Fibroblast of peridontal ligament (primary cell): ENCODE data around the gene OSBPL1A.

Source experiments
- DNase-seq: peaks from one replicate; pipeline ENCODE4 v3.0.0-alpha.2; 2010; ENCODE audit errors: extremely low read depth

The OSBPL1A gene

GRCh38 chr18:24397694-24398368 lies at the start of gene OSBPL1A:
TSS of gene OSBPL1A (minus strand) at chr18:24397824. CDS start at chr18:24377533, 20,291 bp downstream.
- peak; percentile 69 for DNase-seq

DNA sequence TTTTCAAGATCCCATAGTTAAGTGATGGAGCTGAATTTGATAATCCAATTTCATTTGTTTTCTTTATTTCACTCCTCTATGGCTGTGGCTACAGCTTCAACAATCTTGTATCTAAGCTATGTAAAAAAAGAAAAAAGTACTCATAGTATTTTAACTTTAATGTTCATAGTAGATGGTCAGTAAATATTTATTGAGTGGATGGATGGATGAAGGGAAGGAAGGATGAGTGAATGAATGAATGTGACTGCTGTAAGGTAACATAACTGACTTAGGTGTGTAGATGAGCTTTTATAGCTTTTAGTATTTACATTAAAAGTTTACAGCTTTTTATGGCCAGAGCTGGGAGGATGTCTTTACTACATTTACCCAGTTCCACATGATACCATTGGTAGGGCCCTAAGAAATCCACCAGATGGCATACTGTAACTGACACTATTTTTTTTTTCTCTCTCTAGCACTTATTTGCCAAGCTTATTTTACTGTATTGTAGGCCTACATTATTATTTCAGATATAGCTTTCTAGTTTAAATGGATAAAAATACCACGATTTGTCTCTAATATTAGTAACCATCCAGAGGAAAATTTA lies 49.4 kb upstream of the OSBPL1A start:
- DNase-seq, result peak; percentile 18

DNA sequence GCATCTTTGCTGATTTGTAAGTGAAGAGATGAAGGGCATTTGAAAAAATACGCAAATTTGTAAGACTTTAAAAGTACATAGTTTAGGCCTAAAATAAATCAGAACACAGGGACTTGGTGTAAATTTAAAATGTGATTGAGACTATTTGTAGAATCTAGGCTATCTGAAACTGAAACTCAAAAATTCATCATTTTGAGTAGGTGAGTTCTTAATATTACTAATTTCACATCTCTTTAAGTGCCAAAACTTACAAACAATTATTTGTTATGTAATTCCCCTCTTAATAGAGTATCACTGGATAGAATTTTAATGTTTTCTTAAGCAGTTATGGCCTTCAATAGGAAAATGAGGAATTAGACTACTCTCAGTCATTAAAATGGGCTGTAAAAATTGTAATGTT lies 48.8 kb upstream of the OSBPL1A start:
- DNase-seq, result no peak

GRCh38 chr18:24443870-24444269 lies 46.2 kb upstream of the OSBPL1A start:
- DNase-seq, result no peak

DNA sequence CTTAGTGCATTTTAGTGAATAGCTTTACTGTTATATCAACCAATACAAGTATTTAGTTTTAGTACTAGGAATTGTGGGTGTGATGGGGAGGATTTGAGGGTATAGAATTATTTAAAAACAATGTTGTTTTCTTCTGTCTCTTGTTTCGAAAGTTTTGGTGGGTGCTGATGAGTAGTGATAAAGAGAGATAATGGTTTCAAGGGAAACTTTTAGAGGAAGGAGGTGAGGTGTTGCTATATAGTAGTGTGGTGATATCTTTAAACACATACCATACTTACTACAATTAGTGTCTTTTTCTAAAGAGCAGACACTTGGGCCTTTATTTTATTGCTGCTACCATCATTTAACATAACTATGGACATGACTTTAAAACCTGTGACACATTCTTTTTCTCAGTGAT lies 39.3 kb upstream of the OSBPL1A start:
- no peak for DNase-seq

DNA sequence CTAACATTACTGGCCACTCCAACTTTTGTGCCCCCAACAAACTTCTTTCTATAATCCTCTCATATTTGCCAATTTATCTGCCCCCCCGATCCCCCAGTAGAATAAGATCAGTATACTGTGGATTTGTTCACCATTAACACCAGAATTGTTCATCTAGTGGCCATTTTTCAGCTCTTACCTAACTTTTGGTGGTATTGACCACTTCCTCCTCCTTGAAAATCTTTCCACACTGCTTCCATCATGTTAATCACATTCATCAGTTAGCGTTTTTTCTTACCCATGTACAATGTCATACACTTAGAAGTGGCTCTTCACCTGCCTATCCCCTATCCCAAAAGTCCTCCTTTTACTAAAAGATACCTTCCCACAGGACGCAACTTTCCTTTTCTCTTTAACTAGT lies 35.0 kb upstream of the OSBPL1A start:
- DNase-seq, result no peak

DNA sequence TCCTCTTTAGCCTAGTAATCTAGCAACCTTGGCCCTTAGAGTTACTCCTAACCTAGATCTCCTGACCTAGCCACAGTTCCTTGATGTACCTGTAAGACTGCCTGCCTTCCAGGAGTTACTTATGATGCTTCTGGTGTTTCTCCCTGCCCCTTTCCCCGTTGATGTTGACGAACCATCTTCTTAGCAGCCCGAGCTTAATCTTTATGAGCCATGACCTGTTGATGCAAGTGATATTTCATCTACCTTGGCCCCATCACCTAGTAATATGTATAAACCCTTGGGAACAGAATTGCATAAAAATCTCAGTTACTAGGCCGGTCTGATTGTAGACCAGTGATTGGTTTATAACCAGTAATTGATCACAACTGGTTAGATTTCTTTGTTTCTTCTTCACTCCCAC lies 31.6 kb upstream of the OSBPL1A start:
- DNase-seq, result no peak

- no peak for DNase-seq
These were observed 31.1 kb upstream of the OSBPL1A start for GRCh38 chr18:24428709-24429108.

DNA sequence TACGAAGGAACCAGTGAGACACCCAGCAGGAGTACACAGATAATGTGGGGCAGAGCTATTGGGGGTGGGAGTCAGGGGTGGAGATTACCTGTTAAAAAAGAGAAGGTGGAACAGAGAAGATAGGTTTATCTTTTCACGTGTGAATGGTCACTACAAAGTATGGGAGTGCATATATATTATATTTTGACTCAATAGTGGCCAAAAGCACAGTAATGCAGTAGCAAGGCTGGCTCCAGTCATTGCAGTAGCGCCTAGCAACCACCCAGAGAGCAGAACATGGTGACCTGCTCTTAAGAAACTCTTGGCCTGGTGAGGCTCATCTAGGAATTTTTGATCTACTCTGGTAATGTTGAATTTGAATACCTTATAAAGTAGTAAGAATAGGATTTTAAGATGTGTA lies 29.9 kb upstream of the OSBPL1A start:
- peak; percentile 13 for DNase-seq

- peak; percentile 63 for DNase-seq
These were observed 29.0 kb upstream of the OSBPL1A start, which contains the start of gene IMPACT for GRCh38 chr18:24426398-24427294. TSS of gene IMPACT (plus strand) at chr18:24426670. CDS start at chr18:24426757, 87 bp downstream.

- DNase-seq, result no peak
These were observed 28.4 kb upstream of the OSBPL1A start for GRCh38 chr18:24426073-24426397.

- DNase-seq, result peak; percentile 16
These were observed 24.2 kb upstream of the OSBPL1A start for GRCh38 chr18:24421831-24422230.

DNA sequence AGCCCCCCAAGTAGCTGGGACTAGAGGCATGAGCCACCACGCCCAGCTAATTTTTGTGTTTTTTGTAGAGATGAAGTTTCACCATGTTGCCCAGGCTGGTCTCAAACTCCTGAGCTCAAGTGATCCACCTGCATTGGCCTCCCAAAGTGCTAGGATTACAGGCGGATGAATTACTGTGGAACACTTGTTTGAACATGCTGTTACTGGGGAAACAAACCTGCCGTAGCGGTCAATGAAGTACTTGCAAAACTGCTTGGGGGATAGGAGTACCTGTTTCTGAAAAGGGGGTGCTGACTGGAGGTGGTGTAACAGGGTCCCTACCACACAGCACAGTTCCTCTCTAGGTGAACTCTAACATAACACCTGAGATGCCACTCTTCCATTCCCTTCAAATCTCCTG lies 22.9 kb upstream of the OSBPL1A start:
- no peak for DNase-seq

DNA sequence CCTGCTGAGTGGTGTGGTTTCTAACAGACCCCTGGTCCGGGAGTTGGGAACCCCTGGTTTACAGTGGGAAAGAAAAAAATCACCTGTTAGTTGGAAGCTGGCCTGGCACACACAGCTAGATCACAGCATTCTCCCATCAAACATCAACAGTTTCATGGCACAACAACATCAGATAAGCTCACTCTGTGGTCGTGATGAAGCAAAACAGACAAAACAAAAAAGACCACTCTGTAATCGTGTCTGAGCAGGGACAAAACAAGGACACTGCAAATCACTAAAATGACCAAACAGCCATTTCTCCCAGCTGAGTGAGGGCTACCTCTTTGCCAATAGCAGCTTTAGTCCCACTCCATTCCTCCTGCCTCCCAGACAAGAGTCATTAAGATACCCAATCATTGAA lies 19.9 kb upstream of the OSBPL1A start:
- DNase-seq, result no peak

- DNase-seq, result no peak
These were observed 16.9 kb upstream of the OSBPL1A start for GRCh38 chr18:24414349-24415003.

GRCh38 chr18:24413148-24413547 lies 15.5 kb upstream of the OSBPL1A start:
- DNase-seq, result peak; percentile 27

DNA sequence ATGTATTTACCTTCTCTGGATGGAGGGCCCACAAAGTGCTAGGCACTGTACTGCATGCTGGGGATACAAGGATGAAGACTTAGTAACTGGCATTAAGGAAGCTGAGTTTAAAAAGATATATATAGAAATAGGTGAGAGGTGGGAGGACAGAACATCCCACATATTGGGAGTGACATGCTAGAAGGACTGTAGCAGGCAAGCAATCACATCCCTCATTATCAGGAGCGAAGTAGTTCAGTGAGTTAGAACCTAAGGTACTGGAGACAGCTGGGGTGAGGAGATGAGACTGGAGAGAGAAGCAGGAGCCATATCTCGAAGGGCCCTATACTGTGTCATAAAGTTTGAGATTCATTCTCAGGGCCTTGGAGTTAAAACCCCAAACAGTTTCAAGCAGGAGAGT lies 10.9 kb upstream of the OSBPL1A start:
- no peak for DNase-seq

- DNase-seq, result no peak
These were observed 7.0 kb upstream of the OSBPL1A start for GRCh38 chr18:24404591-24404990.

DNA sequence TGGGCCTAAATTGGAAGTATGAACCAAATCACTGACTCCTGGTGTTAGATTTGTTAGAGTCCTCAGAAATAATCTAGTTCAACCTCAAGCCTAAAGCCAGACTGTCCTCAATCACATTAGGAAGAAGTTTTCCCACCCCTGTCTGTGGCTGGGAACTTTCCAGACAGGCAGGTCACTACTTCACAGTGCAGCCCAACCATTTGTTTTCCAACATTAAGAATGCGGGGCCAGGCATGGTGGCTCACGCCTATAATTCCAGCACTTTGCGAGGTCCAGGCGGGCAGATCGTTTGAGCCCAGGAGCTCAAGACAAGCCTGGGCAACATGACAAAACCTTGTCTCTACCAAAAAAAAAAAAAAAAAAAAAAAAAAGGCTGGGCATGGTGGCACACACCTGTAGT lies 5.5 kb upstream of the OSBPL1A start:
- no peak for DNase-seq

DNA sequence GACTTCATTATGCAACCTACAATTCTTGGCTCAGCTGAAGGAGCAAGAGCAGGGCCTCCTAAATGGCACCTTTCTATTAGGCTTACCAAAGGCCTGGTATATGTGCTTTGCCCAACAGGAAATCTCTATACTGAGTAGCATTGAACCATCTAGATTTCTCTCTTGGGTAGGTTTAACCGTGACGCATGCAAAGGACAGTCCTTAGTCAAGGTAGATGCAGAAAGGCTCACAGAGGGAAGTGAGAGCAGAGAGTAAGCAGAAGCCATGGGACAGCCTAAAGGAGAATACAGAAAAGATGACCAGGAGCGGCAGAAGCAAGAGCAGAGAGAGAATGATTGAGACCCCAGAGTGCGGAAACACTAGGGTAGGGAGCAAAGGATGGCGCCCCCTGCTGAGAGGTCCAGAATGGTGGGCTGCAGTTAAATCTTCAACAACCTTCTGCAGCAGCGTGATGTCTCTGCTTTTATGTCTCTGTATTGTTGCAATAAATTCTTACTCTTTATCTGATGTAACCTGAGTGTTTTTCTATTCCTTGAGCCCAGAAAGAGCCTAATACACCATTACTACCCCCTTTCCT lies 4.7 kb upstream of the OSBPL1A start:
- no peak for DNase-seq

DNA sequence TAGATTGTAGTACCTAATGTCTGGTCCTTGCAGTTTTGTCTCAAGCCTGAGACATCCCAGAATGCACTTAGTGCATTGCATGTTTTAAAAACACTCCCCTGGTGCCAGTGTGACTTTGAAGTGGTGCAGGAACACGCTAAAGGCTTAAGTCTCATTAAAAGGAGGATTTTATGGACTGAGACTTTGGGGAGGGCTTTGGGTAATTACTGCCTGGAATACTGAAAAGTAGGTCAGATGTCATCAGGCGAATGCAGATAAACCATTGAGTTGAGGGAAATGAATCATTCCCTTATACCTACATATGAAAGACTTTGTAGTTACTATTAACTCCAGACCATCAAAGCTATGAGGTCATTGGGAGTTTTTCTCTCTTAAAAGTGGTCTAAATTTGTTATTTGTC lies 3.0 kb upstream of the OSBPL1A start:
- no peak for DNase-seq

- DNase-seq, result no peak
These were observed 916 bp upstream of the OSBPL1A start for GRCh38 chr18:24398540-24398939.
